Mesothelial cell of epicardium (in vitro differentiated cells): ENCODE measurements around the gene SSBP3. TPM values are rescaled to one million over a fixed set of nuclear protein-coding genes. Genes with fewer than 3 reads are reported as not detected.

Experiments used
- DNase-seq, 2 experiments: peaks; one replicate each; pipeline ENCODE4 v3.0.0; 2021; ENCODE audit warnings: low spot score in 2 of 2; ENCODE audit not compliant: unreplicated experiment in 2 of 2
- H3K27ac Mint-ChIP-seq: 2 replicates; pipeline ENCODE4 v1.8.0; 2021; ENCODE audit warnings: mixed read lengths
- H3K27me3 Mint-ChIP-seq: 2 replicates; pipeline ENCODE4 v1.8.0; 2021; ENCODE audit warnings: low read depth, mixed read lengths
- H3K36me3 Mint-ChIP-seq: 2 replicates; pipeline ENCODE4 v1.8.0; 2021; ENCODE audit warnings: mixed read lengths
- H3K4me1 Mint-ChIP-seq: 2 replicates; pipeline ENCODE4 v1.8.0; 2021; ENCODE audit warnings: mixed read lengths
- H3K4me3 Mint-ChIP-seq: 2 replicates; pipeline ENCODE4 v1.8.0; 2021; ENCODE audit warnings: mild to moderate bottlenecking, moderate library complexity, mixed read lengths
- H3K9me3 Mint-ChIP-seq: 2 replicates; pipeline ENCODE4 v1.8.0; 2021; ENCODE audit warnings: mixed read lengths
- total RNA-seq: library from RNA; stranded (reverse); gene quantifications from 3 replicates; pipeline ENCODE4 v1.2.1, GENCODE V29; 2021
- TF ChIP-seq, protein P1 (sequence below): fragments of 200-600 bp; sonication (generic); IDR thresholded peaks from one replicate; pipeline ENCODE4 v1.5.0; 2021; ENCODE audit warnings: antibody characterized with exemption; ENCODE audit not compliant: unreplicated experiment

SSBP3 gene
- total RNA-seq, 1 donor from 2014 or later: 172 TPM

GRCh38 chr1:54317084-54317483 lies 89.1 kb downstream of the SSBP3 start:
- no peak overlapping the region for H3K4me3 Mint-ChIP-seq
- no peak for DNase-seq
- H3K27ac Mint-ChIP-seq: no peak overlapping the region
- TF ChIP-seq, protein P1, sequence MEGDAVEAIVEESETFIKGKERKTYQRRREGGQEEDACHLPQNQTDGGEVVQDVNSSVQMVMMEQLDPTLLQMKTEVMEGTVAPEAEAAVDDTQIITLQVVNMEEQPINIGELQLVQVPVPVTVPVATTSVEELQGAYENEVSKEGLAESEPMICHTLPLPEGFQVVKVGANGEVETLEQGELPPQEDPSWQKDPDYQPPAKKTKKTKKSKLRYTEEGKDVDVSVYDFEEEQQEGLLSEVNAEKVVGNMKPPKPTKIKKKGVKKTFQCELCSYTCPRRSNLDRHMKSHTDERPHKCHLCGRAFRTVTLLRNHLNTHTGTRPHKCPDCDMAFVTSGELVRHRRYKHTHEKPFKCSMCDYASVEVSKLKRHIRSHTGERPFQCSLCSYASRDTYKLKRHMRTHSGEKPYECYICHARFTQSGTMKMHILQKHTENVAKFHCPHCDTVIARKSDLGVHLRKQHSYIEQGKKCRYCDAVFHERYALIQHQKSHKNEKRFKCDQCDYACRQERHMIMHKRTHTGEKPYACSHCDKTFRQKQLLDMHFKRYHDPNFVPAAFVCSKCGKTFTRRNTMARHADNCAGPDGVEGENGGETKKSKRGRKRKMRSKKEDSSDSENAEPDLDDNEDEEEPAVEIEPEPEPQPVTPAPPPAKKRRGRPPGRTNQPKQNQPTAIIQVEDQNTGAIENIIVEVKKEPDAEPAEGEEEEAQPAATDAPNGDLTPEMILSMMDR: no peak
- H3K27me3 Mint-ChIP-seq: no peaks in the 10 kb centered on the region
- H3K9me3 Mint-ChIP-seq: no peaks in the 10 kb centered on the region
- H3K36me3 Mint-ChIP-seq: peaks cover 19% of the 10 kb centered on the region
- peaks cover 40% of the 10 kb centered on the region for H3K4me1 Mint-ChIP-seq

DNA sequence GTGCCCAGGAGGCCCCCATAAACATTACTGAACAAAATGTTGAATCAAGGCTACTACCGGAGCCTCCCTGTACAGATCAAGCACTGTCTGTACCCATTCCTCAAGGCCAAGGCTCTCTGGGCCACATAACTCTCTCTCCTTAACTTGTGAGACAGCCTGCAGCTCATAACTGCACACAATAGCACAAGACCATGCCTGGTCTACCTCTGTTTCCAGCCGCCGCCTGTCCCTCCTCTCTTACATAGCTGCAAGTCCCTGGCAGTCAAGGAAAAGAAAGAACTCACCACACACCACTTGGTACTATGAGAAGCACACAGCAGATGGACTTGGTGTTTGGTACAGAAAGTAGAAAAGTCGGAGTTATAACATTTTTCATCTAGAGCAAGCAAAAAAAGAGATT lies 91.1 kb downstream of the SSBP3 start:
- Mint-ChIP-seq H3K4me3 (no peak overlapping the region), H3K27ac (peak overlapping the region; percentile 91), H3K36me3 (peaks cover 14% of the 10 kb centered on the region), H3K9me3 (no peaks in the 10 kb centered on the region), H3K4me1 (peaks cover 51% of the 10 kb centered on the region), H3K27me3 (no peaks in the 10 kb centered on the region)
- DNase-seq: no peak
- TF ChIP-seq, protein P1: no peak

DNA sequence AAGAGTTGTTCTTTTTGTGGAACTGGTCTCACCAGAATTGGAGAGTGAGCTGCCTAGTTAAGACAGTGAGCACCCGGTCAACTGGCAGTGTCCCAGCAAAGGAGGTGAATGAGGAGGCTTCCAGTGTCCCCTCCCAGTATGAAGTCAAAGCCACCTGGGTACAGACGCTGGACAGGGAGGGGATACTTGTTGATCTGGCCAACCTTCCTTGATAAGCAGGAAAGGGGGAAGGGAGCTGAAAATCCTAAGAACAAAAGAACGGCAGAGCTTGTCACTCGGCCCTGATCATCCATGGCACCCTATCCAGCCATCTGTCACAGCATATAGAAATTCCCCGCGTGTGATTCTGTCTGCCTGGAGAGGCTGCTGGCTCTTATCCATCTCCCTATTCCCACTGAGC lies 91.5 kb downstream of the SSBP3 start:
- Mint-ChIP-seq H3K9me3 (no peaks in the 10 kb centered on the region), H3K36me3 (peaks cover 10% of the 10 kb centered on the region), H3K4me1 (peaks cover 55% of the 10 kb centered on the region), H3K4me3 (no peak overlapping the region), H3K27ac (peak overlapping the region; percentile 91), H3K27me3 (no peaks in the 10 kb centered on the region)
- no peak for DNase-seq
- TF ChIP-seq, protein P1: no peak

DNA sequence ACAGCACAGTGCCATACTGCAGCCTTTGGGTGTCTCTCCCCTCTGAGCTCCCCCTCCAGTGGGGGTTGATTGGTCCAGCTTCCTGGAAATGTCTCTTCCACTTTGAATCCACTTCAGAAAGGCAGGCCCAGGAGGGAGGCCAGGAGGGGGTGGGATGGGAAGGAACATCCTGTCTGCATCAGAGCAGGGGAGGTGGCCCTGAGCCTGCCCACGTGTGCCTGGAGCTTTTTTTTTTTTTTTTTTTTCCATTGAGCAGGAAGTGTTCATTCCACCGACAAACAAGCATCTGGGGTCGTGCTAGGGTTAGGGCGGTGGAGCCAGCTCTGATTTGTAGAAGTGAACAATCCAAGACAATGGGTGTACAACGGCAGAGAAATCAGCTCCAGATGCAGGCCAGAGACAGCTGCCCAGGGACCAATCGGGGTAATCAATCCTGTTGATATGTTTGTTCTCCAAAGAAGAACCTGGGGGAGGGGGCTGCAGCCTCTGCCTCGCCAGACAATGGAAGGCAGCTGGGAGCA lies 93.3 kb downstream of the SSBP3 start:
- no peak for DNase-seq

GRCh38 chr1:54311506-54311905 lies 94.7 kb downstream of the SSBP3 start:
- Mint-ChIP-seq H3K27ac (peak overlapping the region; percentile 78), H3K4me1 (peaks cover 64% of the 10 kb centered on the region), H3K9me3 (no peaks in the 10 kb centered on the region), H3K36me3 (peaks cover 2% of the 10 kb centered on the region), H3K4me3 (no peak overlapping the region), H3K27me3 (no peaks in the 10 kb centered on the region)
- TF ChIP-seq, protein P1: no peak
- no peak for DNase-seq

More for the DNA sequence above, 93.3 kb downstream of the SSBP3 start:
- no peaks in the 10 kb centered on the region for H3K9me3 Mint-ChIP-seq
- no peak overlapping the region for H3K4me3 Mint-ChIP-seq
- peak overlapping the region; percentile 88 for H3K27ac Mint-ChIP-seq
- TF ChIP-seq, protein P1: no peak
- H3K36me3 Mint-ChIP-seq: peaks cover 6% of the 10 kb centered on the region
- H3K27me3 Mint-ChIP-seq: no peaks in the 10 kb centered on the region
- peaks cover 56% of the 10 kb centered on the region for H3K4me1 Mint-ChIP-seq
